Adrenal gland (tissue), 5 donors: Measurements from ENCODE around the gene CLPX.

Source experiments
- POLR2A ChIP-seq, 2 donors: fragments of 450-650 bp; IDR thresholded peaks; one replicate each; pipeline ENCODE4 v1.6.1; 2017; ENCODE audit warnings: antibody characterized with exemption in 2 of 2, mild to moderate bottlenecking in 2 of 2, moderate library complexity in 1 of 2
- TF ChIP-seq, protein P1 (sequence below), 6 experiments: fragments of 450-650 bp in 4 of 6; fragments of 200-600 bp in 2 of 6; sonication (generic) in 1 of 6; IDR thresholded peaks; 1 replicate in 5 of 6; 2 replicates in 1 of 6; pipeline versions ENCODE4 v1.5.1 to v1.8.0; 2016 to 2021; ENCODE audit warnings: antibody characterized with exemption in 6 of 6, mild to moderate bottlenecking in 2 of 6, moderate library complexity in 1 of 6
- donor health status: DM: no; HTN: no; CAD: no.

DNA sequence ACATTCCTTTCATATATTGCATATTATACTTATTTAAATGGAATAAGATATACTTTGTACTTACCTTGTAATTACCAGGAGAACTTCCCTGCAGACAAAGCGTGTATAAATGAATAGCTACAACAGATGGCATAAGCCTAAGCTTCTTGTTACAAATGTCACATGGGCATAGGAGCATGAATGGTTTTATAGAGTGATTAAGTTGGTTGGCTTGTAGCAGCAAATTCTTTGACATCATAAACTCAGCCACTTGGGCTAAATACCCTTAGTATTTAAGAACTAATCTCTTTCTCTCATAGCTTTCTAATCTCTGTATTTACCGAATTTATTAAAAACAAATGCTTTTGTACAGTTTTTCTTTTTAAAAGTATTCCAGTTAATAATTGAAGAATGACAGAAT, 70.1 kb downstream of the CLPX start, which contains the start of gene UBAP1L:
- TF ChIP-seq, protein P1, sequence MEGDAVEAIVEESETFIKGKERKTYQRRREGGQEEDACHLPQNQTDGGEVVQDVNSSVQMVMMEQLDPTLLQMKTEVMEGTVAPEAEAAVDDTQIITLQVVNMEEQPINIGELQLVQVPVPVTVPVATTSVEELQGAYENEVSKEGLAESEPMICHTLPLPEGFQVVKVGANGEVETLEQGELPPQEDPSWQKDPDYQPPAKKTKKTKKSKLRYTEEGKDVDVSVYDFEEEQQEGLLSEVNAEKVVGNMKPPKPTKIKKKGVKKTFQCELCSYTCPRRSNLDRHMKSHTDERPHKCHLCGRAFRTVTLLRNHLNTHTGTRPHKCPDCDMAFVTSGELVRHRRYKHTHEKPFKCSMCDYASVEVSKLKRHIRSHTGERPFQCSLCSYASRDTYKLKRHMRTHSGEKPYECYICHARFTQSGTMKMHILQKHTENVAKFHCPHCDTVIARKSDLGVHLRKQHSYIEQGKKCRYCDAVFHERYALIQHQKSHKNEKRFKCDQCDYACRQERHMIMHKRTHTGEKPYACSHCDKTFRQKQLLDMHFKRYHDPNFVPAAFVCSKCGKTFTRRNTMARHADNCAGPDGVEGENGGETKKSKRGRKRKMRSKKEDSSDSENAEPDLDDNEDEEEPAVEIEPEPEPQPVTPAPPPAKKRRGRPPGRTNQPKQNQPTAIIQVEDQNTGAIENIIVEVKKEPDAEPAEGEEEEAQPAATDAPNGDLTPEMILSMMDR (IDR thresholded peaks at IDR 0.05): no peak
- no peak for TF ChIP-seq POLR2A (IDR thresholded peaks at IDR 0.05)
